Panc1 (cell line): ENCODE results near the gene MYO1E. TPM values are rescaled to one million over a fixed set of nuclear protein-coding genes. Genes with fewer than 3 reads are reported as not detected.

Experiments
- ATAC-seq: fragments of 200-7000 bp; cut with Tn5 transposase; 2 replicates; pipeline ENCODE4 v1.9.1; 2020; ENCODE audit warnings: mild to moderate bottlenecking, moderate library complexity
- BruUV-seq: library from RNA; stranded (reverse); fragments of 400-500 nt; replicated peaks from 2 replicates; lab custom pipeline; 2021; lab: Mats Ljungman, UMichigan
- CTCF ChIA-PET: fragments of 300-600 bp; sonication (Branson Sonifier 250); formaldehyde crosslinking; loops from one replicate; lab custom pipeline; 2022; ENCODE audit warnings: antibody characterized with exemption; lab: Charles Lee
- POLR2A ChIA-PET: fragments of 300-600 bp; sonication (Branson Sonifier 250); formaldehyde crosslinking; loops from one replicate; lab custom pipeline; 2022; ENCODE audit warnings: antibody characterized with exemption; lab: Charles Lee
- DNase-seq: peaks from one replicate; pipeline ENCODE4 v3.0.0-alpha.2; 2010; ENCODE audit warnings: low read depth, low spot score
- H3K27ac ChIP-seq: 2 replicates; pipeline ENCODE4 v1.5.1; 2011; ENCODE audit warnings: mild to moderate bottlenecking, low read length, inconsistent platforms
- H3K27me3 ChIP-seq: fragments of 200-500 bp; sonication (Bioruptor generic); 2 replicates; pipeline ENCODE4 v1.6.0; 2014; ENCODE audit warnings: low read length, inconsistent platforms; ENCODE audit not compliant: control insufficient read depth, insufficient read depth
- H3K36me3 ChIP-seq: fragments of 200-500 bp; sonication (Bioruptor generic); 2 replicates; pipeline ENCODE4 v1.5.1; 2014; ENCODE audit warnings: inconsistent platforms, mild to moderate bottlenecking, low read length, moderate library complexity; ENCODE audit not compliant: control insufficient read depth, insufficient read depth
- H3K4me1 ChIP-seq: 2 replicates; pipeline ENCODE4 v1.5.1; 2011; ENCODE audit warnings: inconsistent platforms, mild to moderate bottlenecking, low read length, moderate library complexity; ENCODE audit not compliant: control insufficient read depth, insufficient read depth
- H3K4me3 ChIP-seq, 2 experiments: 2 replicates each; pipeline ENCODE4 v1.5.1; 2011 to 2012; ENCODE audit warnings: low read depth in 2 of 2, low read length in 2 of 2, mild to moderate bottlenecking in 2 of 2, inconsistent platforms in 1 of 2, moderate library complexity in 1 of 2
- H3K9me3 ChIP-seq: fragments of 200-500 bp; sonication (Bioruptor generic); 2 replicates; pipeline ENCODE4 v1.5.1; 2014; ENCODE audit warnings: low read depth, mild to moderate bottlenecking, inconsistent platforms, low read length, moderate library complexity; ENCODE audit not compliant: control insufficient read depth, insufficient read depth
- CTCF ChIP-seq: fragments of 450-650 bp; IDR thresholded peaks from 2 replicates; pipeline ENCODE4 v1.5.1; 2017; ENCODE audit warnings: mild to moderate bottlenecking
- POLR2AphosphoS5 ChIP-seq: IDR thresholded peaks from 2 replicates; pipeline ENCODE4 v1.6.1; 2012; ENCODE audit warnings: mild to moderate bottlenecking, low read depth, low read length, moderate library complexity
- REST ChIP-seq, 2 experiments: IDR thresholded peaks; 2 replicates each; pipeline ENCODE4 v1.6.1; 2011 to 2012; ENCODE audit warnings: low read depth in 2 of 2, control low read depth in 1 of 2, low read length in 1 of 2, mild to moderate bottlenecking in 1 of 2, moderate library complexity in 1 of 2; ENCODE audit not compliant: insufficient read depth in 1 of 2
- SIN3A ChIP-seq: IDR thresholded peaks from 2 replicates; pipeline ENCODE4 v1.6.1; 2012; ENCODE audit warnings: low read depth, mild to moderate bottlenecking, low read length, moderate library complexity, borderline replicate concordance; ENCODE audit not compliant: insufficient read depth
- TCF7L2 ChIP-seq: IDR thresholded peaks from 2 replicates; pipeline ENCODE4 v1.6.1; 2011; ENCODE audit warnings: mild to moderate bottlenecking, low read depth, low read length, inconsistent platforms
- in situ Hi-C: cut with HindIII; loops from 2 replicates; pipeline ENCODE4 v1.10.0; 2016; ENCODE audit warnings: low sequenced_read_pairs, low pct_unique_long_range_greater_than_20kb
- intact Hi-C: fragments of 100-400 bp; cut with micrococcal nuclease; formaldehyde crosslinking; loops from one replicate; pipeline ENCODE4 v1.10.0; 2022; ENCODE audit not compliant: unreplicated experiment
- total RNA-seq: library from RNA; stranded (reverse); gene quantifications from one replicate; pipeline ENCODE4 v1.2.1, GENCODE V29; 2021; ENCODE audit not compliant: unreplicated experiment

MYO1E gene
- total RNA-seq, 1 experiment from 2014 or later: 161 TPM

GRCh38 chr15:59334076-59334415 lies 38.6 kb downstream of the MYO1E start:
- BruUV-seq: no TSS peak
- intact Hi-C loops: no loop called here

GRCh38 chr15:59333401-59334075 lies 39.1 kb downstream of the MYO1E start:
- POLR2A ChIA-PET: no interaction called here
- H3K27ac ChIP-seq: no peak overlapping the region
- in situ Hi-C loops: no loop called here

More at GRCh38 chr15:59334076-59334415, 38.6 kb downstream of the MYO1E start:
- Histone ChIP-seq H3K9me3 (no peaks in the 10 kb centered on the region), H3K36me3 (no peaks in the 10 kb centered on the region), H3K27ac (no peak overlapping the region), H3K4me1 (peaks cover 37% of the 10 kb centered on the region), H3K4me3 (no peak overlapping the region), H3K27me3 (no peaks in the 10 kb centered on the region)
- in situ Hi-C loops: no loop called here
- DNase-seq: no peak
- TF ChIP-seq SIN3A: no peak
- no peak for TF ChIP-seq CTCF
- no peak for TF ChIP-seq TCF7L2
- no peak for TF ChIP-seq REST (IDR thresholded peaks at IDR 0.05; ENCODE audit: insufficient read depth in 1 of 2, low read depth in 2 of 2, low read length in 1 of 2)
- TF ChIP-seq POLR2AphosphoS5: no peak
- no peak for ATAC-seq
- ChIA-PET CTCF (no interaction called here), POLR2A (no interaction called here)

More at GRCh38 chr15:59333401-59334075, 39.1 kb downstream of the MYO1E start:
- DNase-seq (no peak), ATAC-seq (no peak)
- no peaks in the 10 kb centered on the region for H3K27me3 ChIP-seq
- H3K36me3 ChIP-seq: no peaks in the 10 kb centered on the region
- CTCF ChIA-PET: no interaction called here
- BruUV-seq: no TSS peak
- intact Hi-C loops: no loop called here
- H3K9me3 ChIP-seq: no peaks in the 10 kb centered on the region
- H3K4me3 ChIP-seq: no peak overlapping the region
- no peak for TF ChIP-seq CTCF
- TF ChIP-seq POLR2AphosphoS5: no peak
- TF ChIP-seq REST (IDR thresholded peaks at IDR 0.05; ENCODE audit: insufficient read depth in 1 of 2, low read depth in 2 of 2, low read length in 1 of 2): no peak
- no peak for TF ChIP-seq TCF7L2
- H3K4me1 ChIP-seq: peaks cover 38% of the 10 kb centered on the region
